CD8-positive, alpha-beta memory T cell (primary cell): ENCODE results near the gene SLF2. TPM values are rescaled to one million over a fixed set of nuclear protein-coding genes. Genes with fewer than 3 reads are reported as not detected.

Experiments used
- CTCF ChIA-PET: fragments of 350-600 bp; sonication (Branson Sonifier 250); formaldehyde crosslinking; loops from one replicate; lab custom pipeline; 2021; ENCODE audit warnings: antibody characterized with exemption; lab: Charles Lee
- POLR2A ChIA-PET: fragments of 350-600 bp; sonication (Branson Sonifier 250); formaldehyde crosslinking; loops from one replicate; lab custom pipeline; 2021; ENCODE audit warnings: antibody characterized with exemption; lab: Charles Lee
- DNase-seq, 5 donors: peaks; one replicate each; pipeline versions ENCODE4 v3.0.0 to v3.0.0-alpha.2; 2020 to 2022; ENCODE audit warnings: mixed read lengths in 1 of 5
- H3K27ac ChIP-seq: one replicate; pipeline ENCODE4 v1.7.0; 2013; ENCODE audit warnings: low read depth, mild to moderate bottlenecking, low read length, moderate library complexity
- H3K27me3 ChIP-seq: 2 replicates; pipeline ENCODE4 v1.7.0; 2013; ENCODE audit warnings: low read length, mild to moderate bottlenecking; ENCODE audit not compliant: insufficient read depth, poor library complexity, severe bottlenecking
- H3K36me3 ChIP-seq: 2 replicates; pipeline ENCODE4 v1.7.0; 2013; ENCODE audit warnings: mild to moderate bottlenecking, low read length, moderate library complexity; ENCODE audit not compliant: insufficient read depth
- H3K4me1 ChIP-seq: 2 replicates; pipeline ENCODE4 v1.7.0; 2013; ENCODE audit warnings: mild to moderate bottlenecking, low read length, moderate library complexity; ENCODE audit not compliant: insufficient read depth
- H3K4me3 ChIP-seq: 2 replicates; pipeline ENCODE4 v1.7.0; 2013; ENCODE audit warnings: mild to moderate bottlenecking, low read length
- H3K9me3 ChIP-seq: 2 replicates; pipeline ENCODE4 v1.7.0; 2013; ENCODE audit warnings: mild to moderate bottlenecking, low read length
- H3K27ac Mint-ChIP-seq, 8 donors: one replicate each; pipeline ENCODE4 v1.8.0; 2020 to 2021; ENCODE audit warnings: mixed read lengths in 8 of 8, mild to moderate bottlenecking in 6 of 8, inconsistent platforms in 3 of 8, moderate library complexity in 3 of 8
- H3K27me3 Mint-ChIP-seq, 2 donors: one replicate each; pipeline ENCODE4 v1.8.0; 2020 to 2021; ENCODE audit warnings: mixed read lengths in 2 of 2, mild to moderate bottlenecking in 1 of 2, moderate library complexity in 1 of 2
- H3K36me3 Mint-ChIP-seq, 3 donors: one replicate each; pipeline ENCODE4 v1.8.0; 2020 to 2021; ENCODE audit warnings: mixed read lengths in 3 of 3, inconsistent platforms in 1 of 3, mild to moderate bottlenecking in 1 of 3
- H3K4me1 Mint-ChIP-seq, 3 donors: one replicate each; pipeline ENCODE4 v1.8.0; 2020 to 2021; ENCODE audit warnings: mixed read lengths in 3 of 3, inconsistent platforms in 1 of 3, mild to moderate bottlenecking in 1 of 3
- H3K4me3 Mint-ChIP-seq, 7 donors: one replicate each; pipeline ENCODE4 v1.8.0; 2020 to 2021; ENCODE audit warnings: mixed read lengths in 7 of 7, mild to moderate bottlenecking in 6 of 7, moderate library complexity in 4 of 7, inconsistent platforms in 2 of 7
- H3K9me3 Mint-ChIP-seq, 5 donors: one replicate each; pipeline ENCODE4 v1.8.0; 2020 to 2022; ENCODE audit warnings: mixed read lengths in 5 of 5, mild to moderate bottlenecking in 3 of 5, moderate library complexity in 2 of 5, inconsistent platforms in 1 of 5
- polyA plus RNA-seq: library from polyadenylated mRNA; unstranded; fragments of 300-500 nt; fragmentation: Illumina TruSeq; gene quantifications from one replicate; pipeline ENCODE4 v1.2.3, GENCODE V29; 2021
- total RNA-seq, 2 experiments: library from RNA; stranded (reverse); gene quantifications; one replicate each; pipeline ENCODE4 v1.2.3, GENCODE V29; 2021

SLF2 gene
- total and polyA plus RNA-seq, 3 experiments from 2014 or later: 13.9 to 36.1 (median 35.4) TPM

GRCh38 chr10:100980711-100981110 is 67.9 kb downstream of the SLF2 start:
- no peak for DNase-seq
- POLR2A ChIA-PET: no interaction called here
- peaks cover 0 to 57% (median 14%) of the 10 kb centered on the region in 3 donors for H3K36me3 Mint-ChIP-seq
- H3K9me3 Mint-ChIP-seq: no peaks in the 10 kb centered on the region
- Histone ChIP-seq H3K27me3 (no peaks in the 10 kb centered on the region), H3K27ac (no peak overlapping the region), H3K4me1 (peaks cover 2% of the 10 kb centered on the region), H3K4me3 (no peak overlapping the region), H3K36me3 (peaks cover 4% of the 10 kb centered on the region), H3K9me3 (no peaks in the 10 kb centered on the region)
- H3K27me3 Mint-ChIP-seq: no peaks in the 10 kb centered on the region
- H3K4me1 Mint-ChIP-seq: peaks cover 5 to 10% (median 5%) of the 10 kb centered on the region in 3 donors
- CTCF ChIA-PET: interaction anchor here (0.9 kb wide), 1 partner anchor 34 kb away, joined by 5 read pairs; no protein-coding TSS in a partner anchor
- H3K4me3 Mint-ChIP-seq: no peak overlapping the region
- no peak overlapping the region for H3K27ac Mint-ChIP-seq

GRCh38 chr10:100981178-100981772 is 68.5 kb downstream of the SLF2 start:
- Histone ChIP-seq H3K27ac (no peak overlapping the region), H3K9me3 (no peaks in the 10 kb centered on the region), H3K36me3 (peaks cover 4% of the 10 kb centered on the region), H3K27me3 (no peaks in the 10 kb centered on the region), H3K4me3 (no peak overlapping the region), H3K4me1 (peaks cover 8% of the 10 kb centered on the region)
- ChIA-PET POLR2A (no interaction called here), CTCF (interaction anchor here (0.8 to 1.1 kb wide), 3 partner anchors 13 to 33 kb away, joined by 3 to 5 read pairs (median 3); partner anchors contain the start of gene SEMA4G)
- no peaks in the 10 kb centered on the region for H3K27me3 Mint-ChIP-seq
- peaks cover 11 to 16% (median 11%) of the 10 kb centered on the region in 3 donors for H3K4me1 Mint-ChIP-seq
- DNase-seq: no peak
- H3K9me3 Mint-ChIP-seq: no peaks in the 10 kb centered on the region
- H3K4me3 Mint-ChIP-seq: peak overlapping the region in 1 of 7 donors; percentile 19
- H3K36me3 Mint-ChIP-seq: peaks cover 0 to 61% (median 14%) of the 10 kb centered on the region in 3 donors
- H3K27ac Mint-ChIP-seq: no peak overlapping the region

- H3K4me3 ChIP-seq: no peak overlapping the region
- peaks cover 4% of the 10 kb centered on the region for H3K36me3 ChIP-seq
- no peaks in the 10 kb centered on the region for H3K27me3 ChIP-seq
- H3K27me3 Mint-ChIP-seq: peaks cover 0 to 1% of the 10 kb centered on the region in 2 donors
- DNase-seq: no peak
- no peaks in the 10 kb centered on the region for H3K9me3 Mint-ChIP-seq
- peaks cover 0 to 73% (median 10%) of the 10 kb centered on the region in 3 donors for H3K36me3 Mint-ChIP-seq
- H3K9me3 ChIP-seq: no peaks in the 10 kb centered on the region
- CTCF ChIA-PET: interaction anchor here (1.6 kb wide), 1 partner anchor 14 kb away, joined by 9 read pairs; no protein-coding TSS in a partner anchor
- H3K4me3 Mint-ChIP-seq: peak overlapping the region in 2 of 7 donors; percentile 38 to 82
- no peak overlapping the region for H3K27ac ChIP-seq
- peaks cover 26 to 35% (median 27%) of the 10 kb centered on the region in 3 donors for H3K4me1 Mint-ChIP-seq
- POLR2A ChIA-PET: no interaction called here
- peaks cover 20% of the 10 kb centered on the region for H3K4me1 ChIP-seq
- no peak overlapping the region for H3K27ac Mint-ChIP-seq
These were observed 70.4 kb downstream of the SLF2 start for GRCh38 chr10:100982916-100983830.

GRCh38 chr10:100983868-100984671 is 71.3 kb downstream of the SLF2 start:
- Histone ChIP-seq H3K27me3 (no peaks in the 10 kb centered on the region), H3K4me3 (no peak overlapping the region), H3K4me1 (peaks cover 28% of the 10 kb centered on the region), H3K36me3 (peaks cover 4% of the 10 kb centered on the region), H3K27ac (no peak overlapping the region), H3K9me3 (no peaks in the 10 kb centered on the region)
- H3K4me1 Mint-ChIP-seq: peaks cover 26 to 41% (median 30%) of the 10 kb centered on the region in 3 donors
- H3K4me3 Mint-ChIP-seq: peak overlapping the region in 1 of 7 donors; percentile 82
- peak overlapping the region in 1 of 8 donors; percentile 12 for H3K27ac Mint-ChIP-seq
- POLR2A ChIA-PET: no interaction called here
- CTCF ChIA-PET: interaction anchor here (1.6 to 6.8 kb wide), 2 partner anchors 14 kb away, joined by 9 to 73 read pairs; partner anchors contain the start of gene LZTS2
- peaks cover 0 to 1% of the 10 kb centered on the region in 2 donors for H3K27me3 Mint-ChIP-seq
- peaks cover 0 to 67% (median 9%) of the 10 kb centered on the region in 3 donors for H3K36me3 Mint-ChIP-seq
- no peaks in the 10 kb centered on the region for H3K9me3 Mint-ChIP-seq
- DNase-seq: no peak

- no peaks in the 10 kb centered on the region for H3K9me3 ChIP-seq
- POLR2A ChIA-PET: interaction anchor here (0.7 to 3.0 kb wide), 2 partner anchors 12 to 15 kb away, joined by 3 to 10 read pairs; partner anchors contain the start of gene LZTS2
- H3K27me3 ChIP-seq: no peaks in the 10 kb centered on the region
- Mint-ChIP-seq H3K27me3 (peaks cover 0 to 1% of the 10 kb centered on the region in 2 donors), H3K36me3 (peaks cover 0 to 69% (median 8%) of the 10 kb centered on the region in 3 donors), H3K4me1 (peaks cover 30 to 48% (median 32%) of the 10 kb centered on the region in 3 donors), H3K4me3 (peak overlapping the region in 1 of 7 donors; percentile 93), H3K27ac (no peak overlapping the region), H3K9me3 (no peaks in the 10 kb centered on the region)
- H3K4me3 ChIP-seq: no peak overlapping the region
- CTCF ChIA-PET: interaction anchor here (6.8 kb wide), 1 partner anchor 13 kb away, joined by 73 read pairs; the partner anchor contains the start of gene LZTS2
- no peak for DNase-seq
- peaks cover 28% of the 10 kb centered on the region for H3K4me1 ChIP-seq
- no peak overlapping the region for H3K27ac ChIP-seq
- H3K36me3 ChIP-seq: peaks cover 4% of the 10 kb centered on the region
These were observed 72.0 kb downstream of the SLF2 start for GRCh38 chr10:100984672-100985177.

- Mint-ChIP-seq H3K36me3 (peaks cover under 1 to 67% (median 6%) of the 10 kb centered on the region in 3 donors), H3K27me3 (peaks cover 0 to 1% of the 10 kb centered on the region in 2 donors), H3K9me3 (no peaks in the 10 kb centered on the region), H3K27ac (no peak overlapping the region), H3K4me3 (peak overlapping the region in 6 of 7 donors; percentile 23 to 99 (median 92)), H3K4me1 (peaks cover 32 to 50% (median 33%) of the 10 kb centered on the region in 3 donors)
- Histone ChIP-seq H3K9me3 (no peaks in the 10 kb centered on the region), H3K4me3 (no peak overlapping the region), H3K36me3 (peaks cover 5% of the 10 kb centered on the region), H3K27ac (no peak overlapping the region), H3K27me3 (no peaks in the 10 kb centered on the region), H3K4me1 (peaks cover 28% of the 10 kb centered on the region)
- POLR2A ChIA-PET: interaction anchor here (0.7 to 3.0 kb wide), 2 partner anchors 12 to 14 kb away, joined by 3 to 10 read pairs; partner anchors contain the start of gene LZTS2
- CTCF ChIA-PET: interaction anchor here (2.2 to 6.8 kb wide), 2 partner anchors 13 to 29 kb away, joined by 9 to 73 read pairs; partner anchors contain the start of gene LZTS2
- no peak for DNase-seq
These were observed 72.6 kb downstream of the SLF2 start for GRCh38 chr10:100985336-100985735.

GRCh38 chr10:100986623-100986951 is 73.8 kb downstream of the SLF2 start:
- Mint-ChIP-seq H3K9me3 (no peaks in the 10 kb centered on the region), H3K27ac (peak overlapping the region in 5 of 8 donors; percentile 14 to 92 (median 45)), H3K4me1 (peaks cover 38 to 58% (median 40%) of the 10 kb centered on the region in 3 donors), H3K36me3 (peaks cover 11 to 67% (median 11%) of the 10 kb centered on the region in 3 donors), H3K4me3 (peak overlapping the region; percentile 86 to 99 (median 93)), H3K27me3 (peaks cover 0 to 1% of the 10 kb centered on the region in 2 donors)
- no peak for DNase-seq
- Histone ChIP-seq H3K4me1 (peaks cover 28% of the 10 kb centered on the region), H3K36me3 (peaks cover 13% of the 10 kb centered on the region), H3K4me3 (peak overlapping the region; percentile 99), H3K27ac (peak overlapping the region; percentile 76), H3K9me3 (no peaks in the 10 kb centered on the region), H3K27me3 (no peaks in the 10 kb centered on the region)
- ChIA-PET POLR2A (interaction anchor here (3.0 kb wide), 1 partner anchor 10 kb away, joined by 10 read pairs; no protein-coding TSS in a partner anchor), CTCF (interaction anchor here (2.2 to 6.8 kb wide), 2 partner anchors 12 to 28 kb away, joined by 9 to 73 read pairs; partner anchors contain the start of gene LZTS2)
